Central memory CD8-positive, alpha-beta T cell (primary cell): ENCODE data around the gene ACACB.

ENCODE experiments used
- ATAC-seq: fragments of 150-1000 bp; cut with Tn5 transposase; replicated peaks from 2 replicates; pipeline ENCODE4 v1.10.0; 2022; ENCODE audit warnings: mild to moderate bottlenecking, moderate FRiP score, moderate number of reproducible peaks; ENCODE audit not compliant: poor library complexity, severe bottlenecking; ENCODE audit errors: extremely low read depth
- DNase-seq, 2 donors: peaks; one replicate each; pipeline ENCODE4 v3.0.0; 2021; ENCODE audit warnings: low spot score in 2 of 2
- H3K27ac Mint-ChIP-seq: one replicate; pipeline ENCODE4 v1.8.0; 2022; ENCODE audit warnings: low read depth, mild to moderate bottlenecking, moderate library complexity, mixed read lengths
- H3K27me3 Mint-ChIP-seq: one replicate; pipeline ENCODE4 v1.8.0; 2022; ENCODE audit warnings: mixed read lengths
- H3K36me3 Mint-ChIP-seq: one replicate; pipeline ENCODE4 v1.8.0; 2022; ENCODE audit warnings: mild to moderate bottlenecking, moderate library complexity, mixed read lengths; ENCODE audit not compliant: insufficient read depth
- H3K4me1 Mint-ChIP-seq: one replicate; pipeline ENCODE4 v1.8.0; 2022; ENCODE audit warnings: mixed read lengths
- H3K4me3 Mint-ChIP-seq: one replicate; pipeline ENCODE4 v1.8.0; 2022; ENCODE audit warnings: mild to moderate bottlenecking, moderate library complexity, mixed read lengths
- H3K9me3 Mint-ChIP-seq: one replicate; pipeline ENCODE4 v1.8.0; 2022; ENCODE audit warnings: mixed read lengths

ACACB gene

GRCh38 chr12:109196332-109196731 is 79.9 kb downstream of the ACACB start:
- H3K9me3 Mint-ChIP-seq, result no peaks in the 10 kb centered on the region
- H3K4me3 Mint-ChIP-seq, result no peak overlapping the region
- no peaks in the 10 kb centered on the region for H3K4me1 Mint-ChIP-seq
- peaks cover 22% of the 10 kb centered on the region for H3K36me3 Mint-ChIP-seq
- ATAC-seq, result no peak
- no peaks in the 10 kb centered on the region for H3K27me3 Mint-ChIP-seq
- DNase-seq, result no peak
- H3K27ac Mint-ChIP-seq, result no peak overlapping the region

- no peaks in the 10 kb centered on the region for H3K4me1 Mint-ChIP-seq
- no peaks in the 10 kb centered on the region for H3K27me3 Mint-ChIP-seq
- H3K27ac Mint-ChIP-seq, result no peak overlapping the region
- H3K36me3 Mint-ChIP-seq, result peaks cover 21% of the 10 kb centered on the region
- H3K9me3 Mint-ChIP-seq, result no peaks in the 10 kb centered on the region
- DNase-seq (no peak), ATAC-seq (no peak)
- H3K4me3 Mint-ChIP-seq, result no peak overlapping the region
Observed at GRCh38 chr12:109197327-109197726, 80.9 kb downstream of the ACACB start.

GRCh38 chr12:109199324-109199723 is 82.9 kb downstream of the ACACB start:
- Mint-ChIP-seq H3K27me3 (no peaks in the 10 kb centered on the region), H3K4me1 (no peaks in the 10 kb centered on the region), H3K36me3 (peaks cover 19% of the 10 kb centered on the region), H3K9me3 (no peaks in the 10 kb centered on the region), H3K4me3 (no peak overlapping the region), H3K27ac (no peak overlapping the region)
- DNase-seq, result no peak
- ATAC-seq, result no peak

GRCh38 chr12:109200825-109201495 is 84.6 kb downstream of the ACACB start:
- no peaks in the 10 kb centered on the region for H3K9me3 Mint-ChIP-seq
- ATAC-seq, result no peak
- H3K36me3 Mint-ChIP-seq, result peaks cover 13% of the 10 kb centered on the region
- no peak overlapping the region for H3K27ac Mint-ChIP-seq
- no peaks in the 10 kb centered on the region for H3K4me1 Mint-ChIP-seq
- H3K4me3 Mint-ChIP-seq, result no peak overlapping the region
- no peaks in the 10 kb centered on the region for H3K27me3 Mint-ChIP-seq
- no peak for DNase-seq

GRCh38 chr12:109201496-109201885 is 85.1 kb downstream of the ACACB start:
- no peak overlapping the region for H3K27ac Mint-ChIP-seq
- ATAC-seq (no peak), DNase-seq (no peak)
- no peaks in the 10 kb centered on the region for H3K4me1 Mint-ChIP-seq
- H3K27me3 Mint-ChIP-seq, result no peaks in the 10 kb centered on the region
- H3K36me3 Mint-ChIP-seq, result peaks cover 11% of the 10 kb centered on the region
- no peaks in the 10 kb centered on the region for H3K9me3 Mint-ChIP-seq
- H3K4me3 Mint-ChIP-seq, result no peak overlapping the region

GRCh38 chr12:109202770-109203169 is 86.4 kb downstream of the ACACB start:
- Mint-ChIP-seq H3K4me1 (no peaks in the 10 kb centered on the region), H3K27ac (no peak overlapping the region), H3K27me3 (no peaks in the 10 kb centered on the region), H3K4me3 (no peak overlapping the region), H3K9me3 (no peaks in the 10 kb centered on the region), H3K36me3 (peaks cover 13% of the 10 kb centered on the region)
- DNase-seq (no peak), ATAC-seq (no peak)

- no peak for DNase-seq
- Mint-ChIP-seq H3K36me3 (peaks cover 14% of the 10 kb centered on the region), H3K4me1 (no peaks in the 10 kb centered on the region), H3K4me3 (no peak overlapping the region), H3K27me3 (no peaks in the 10 kb centered on the region), H3K9me3 (no peaks in the 10 kb centered on the region), H3K27ac (no peak overlapping the region)
- ATAC-seq, result no peak
Observed at GRCh38 chr12:109203480-109203879, 87.1 kb downstream of the ACACB start.

- H3K4me3 Mint-ChIP-seq, result no peak overlapping the region
- H3K27me3 Mint-ChIP-seq, result no peaks in the 10 kb centered on the region
- H3K36me3 Mint-ChIP-seq, result peaks cover 13% of the 10 kb centered on the region
- DNase-seq, result no peak
- no peaks in the 10 kb centered on the region for H3K4me1 Mint-ChIP-seq
- no peaks in the 10 kb centered on the region for H3K9me3 Mint-ChIP-seq
- H3K27ac Mint-ChIP-seq, result no peak overlapping the region
- ATAC-seq, result no peak
Observed at GRCh38 chr12:109209082-109209481, 92.7 kb downstream of the ACACB start.

- no peak for DNase-seq
- H3K27ac Mint-ChIP-seq, result no peak overlapping the region
- H3K27me3 Mint-ChIP-seq, result no peaks in the 10 kb centered on the region
- H3K9me3 Mint-ChIP-seq, result no peaks in the 10 kb centered on the region
- H3K4me3 Mint-ChIP-seq, result no peak overlapping the region
- H3K4me1 Mint-ChIP-seq, result no peaks in the 10 kb centered on the region
- no peak for ATAC-seq
- peaks cover 10% of the 10 kb centered on the region for H3K36me3 Mint-ChIP-seq
Observed at GRCh38 chr12:109212460-109213115, 96.2 kb downstream of the ACACB start.

- DNase-seq (no peak), ATAC-seq (no peak)
- Mint-ChIP-seq H3K36me3 (peaks cover 11% of the 10 kb centered on the region), H3K4me3 (no peak overlapping the region), H3K4me1 (no peaks in the 10 kb centered on the region), H3K27me3 (no peaks in the 10 kb centered on the region), H3K9me3 (no peaks in the 10 kb centered on the region), H3K27ac (no peak overlapping the region)
Observed at GRCh38 chr12:109214131-109214530, 97.7 kb downstream of the ACACB start.

- ATAC-seq, result no peak
Observed at GRCh38 chr12:109218996-109219395, 102.6 kb downstream of the ACACB start.

GRCh38 chr12:109219938-109220337 is 103.6 kb downstream of the ACACB start:
- no peaks in the 10 kb centered on the region for H3K27me3 Mint-ChIP-seq
- H3K4me1 Mint-ChIP-seq, result no peaks in the 10 kb centered on the region
- H3K27ac Mint-ChIP-seq, result no peak overlapping the region

More at GRCh38 chr12:109218996-109219395, 102.6 kb downstream of the ACACB start:
- no peak overlapping the region for H3K4me3 Mint-ChIP-seq
- no peaks in the 10 kb centered on the region for H3K4me1 Mint-ChIP-seq
- no peaks in the 10 kb centered on the region for H3K9me3 Mint-ChIP-seq
- H3K27me3 Mint-ChIP-seq, result no peaks in the 10 kb centered on the region
- H3K36me3 Mint-ChIP-seq, result peaks cover 8% of the 10 kb centered on the region
- no peak for DNase-seq
- H3K27ac Mint-ChIP-seq, result no peak overlapping the region

GRCh38 chr12:109221277-109221931 is 105.0 kb downstream of the ACACB start:
- H3K27me3 Mint-ChIP-seq, result no peaks in the 10 kb centered on the region
- H3K4me1 Mint-ChIP-seq, result no peaks in the 10 kb centered on the region
- no peak overlapping the region for H3K27ac Mint-ChIP-seq
- DNase-seq, result no peak
- no peak for ATAC-seq
- no peak overlapping the region for H3K4me3 Mint-ChIP-seq
- no peaks in the 10 kb centered on the region for H3K9me3 Mint-ChIP-seq
- H3K36me3 Mint-ChIP-seq, result peaks cover 4% of the 10 kb centered on the region

More at GRCh38 chr12:109219938-109220337, 103.6 kb downstream of the ACACB start:
- Mint-ChIP-seq H3K36me3 (peaks cover 7% of the 10 kb centered on the region), H3K9me3 (no peaks in the 10 kb centered on the region), H3K4me3 (no peak overlapping the region)
- no peak for DNase-seq
- no peak for ATAC-seq
